Measurements from ENCODE around the gene SAP130. TPM values are rescaled to one million over a fixed set of nuclear protein-coding genes. Genes with fewer than 3 reads are reported as not detected.
"Not testable (repeated sequence)": the region's sequence is repeated elsewhere in the genome, so short reads cannot be mapped to it uniquely, and the experiment has no call there.

Gene SAP130
- total RNA-seq, 3 donors from 2014 or later (not counting 1 experiment from before 2014, with no cell fraction given) = 33.6 to 43.7 (median 36.2) TPM

DNA sequence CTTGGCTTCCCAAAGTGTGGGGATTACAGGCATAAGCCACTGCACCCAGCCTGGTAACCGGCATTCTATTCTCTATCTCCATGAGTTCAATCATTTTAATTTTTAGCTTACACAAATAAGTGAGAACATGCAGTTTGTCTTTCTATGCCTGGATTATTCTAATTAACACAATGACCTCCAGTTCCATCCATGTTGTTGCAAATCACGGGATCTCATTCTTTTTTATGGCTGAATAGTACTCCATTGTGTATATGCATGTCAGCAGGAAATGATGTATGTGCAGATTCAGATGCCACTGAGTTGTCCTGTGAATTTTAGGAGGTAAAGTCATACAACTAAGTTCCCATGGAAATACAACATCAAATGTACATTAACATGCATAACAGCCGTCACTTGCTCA, 117.4 kb downstream of the SAP130 start:
- Histone ChIP-seq H3K36me3 (ENCODE audit: control insufficient read depth, insufficient read depth, low read length) (no peaks in the 10 kb centered on the region), H3K9me3 (ENCODE audit: control insufficient read depth, insufficient read depth, low read length) (no peaks in the 10 kb centered on the region), H3K27me3 (ENCODE audit: control insufficient read depth, insufficient read depth, low read length) (no peaks in the 10 kb centered on the region), H3K27ac (ENCODE audit: low read length) (no peak overlapping the region), H3K4me1 (ENCODE audit: control insufficient read depth, insufficient read depth, low read length) (no peaks in the 10 kb centered on the region), H3K4me3 (ENCODE audit: low read length) (no peak overlapping the region)
- H3K4me3 Mint-ChIP-seq = no peak overlapping the region
- H3K9me3 Mint-ChIP-seq = no peaks in the 10 kb centered on the region
- peaks cover 0 to 8% of the 10 kb centered on the region in 2 donors for H3K27me3 Mint-ChIP-seq (ENCODE audit: low read depth in 2 of 2)
- intact Hi-C loops (cut with micrococcal nuclease) = no loop called here
- ATAC-seq (peak in 1 of 3 donors; percentile 17), DNase-seq (no peak)
- 100% methylated on average over 3 of the region's 3 CpGs for WGBS (ENCODE audit: insufficient coverage)
- TF ChIP-seq, protein P1, sequence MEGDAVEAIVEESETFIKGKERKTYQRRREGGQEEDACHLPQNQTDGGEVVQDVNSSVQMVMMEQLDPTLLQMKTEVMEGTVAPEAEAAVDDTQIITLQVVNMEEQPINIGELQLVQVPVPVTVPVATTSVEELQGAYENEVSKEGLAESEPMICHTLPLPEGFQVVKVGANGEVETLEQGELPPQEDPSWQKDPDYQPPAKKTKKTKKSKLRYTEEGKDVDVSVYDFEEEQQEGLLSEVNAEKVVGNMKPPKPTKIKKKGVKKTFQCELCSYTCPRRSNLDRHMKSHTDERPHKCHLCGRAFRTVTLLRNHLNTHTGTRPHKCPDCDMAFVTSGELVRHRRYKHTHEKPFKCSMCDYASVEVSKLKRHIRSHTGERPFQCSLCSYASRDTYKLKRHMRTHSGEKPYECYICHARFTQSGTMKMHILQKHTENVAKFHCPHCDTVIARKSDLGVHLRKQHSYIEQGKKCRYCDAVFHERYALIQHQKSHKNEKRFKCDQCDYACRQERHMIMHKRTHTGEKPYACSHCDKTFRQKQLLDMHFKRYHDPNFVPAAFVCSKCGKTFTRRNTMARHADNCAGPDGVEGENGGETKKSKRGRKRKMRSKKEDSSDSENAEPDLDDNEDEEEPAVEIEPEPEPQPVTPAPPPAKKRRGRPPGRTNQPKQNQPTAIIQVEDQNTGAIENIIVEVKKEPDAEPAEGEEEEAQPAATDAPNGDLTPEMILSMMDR (IDR thresholded peaks at IDR 0.05) = no peak
- H3K4me1 Mint-ChIP-seq = no peaks in the 10 kb centered on the region
- no peak overlapping the region for H3K27ac Mint-ChIP-seq
- H3K36me3 Mint-ChIP-seq = no peaks in the 10 kb centered on the region

DNA sequence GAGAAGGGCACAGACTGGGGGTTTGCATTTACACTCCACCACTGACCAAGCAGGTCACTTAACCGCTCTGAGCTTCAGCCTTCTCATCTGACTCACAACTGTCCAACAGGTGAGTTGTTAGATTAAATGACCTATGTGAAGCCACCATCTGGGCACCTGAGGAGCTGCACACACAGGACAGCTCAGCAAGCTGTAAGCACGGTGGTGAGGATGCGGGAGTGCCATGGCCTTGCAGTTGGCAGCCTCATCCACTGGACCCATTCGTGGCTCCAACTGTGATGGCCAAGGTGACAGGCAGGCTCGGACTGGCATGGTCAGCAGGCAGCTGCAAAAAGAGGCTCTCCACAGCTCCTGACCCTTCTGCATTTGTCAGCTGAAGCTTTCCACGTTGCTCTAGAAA, 118.8 kb downstream of the SAP130 start:
- peaks cover 0 to 8% of the 10 kb centered on the region in 2 donors for H3K27me3 Mint-ChIP-seq (ENCODE audit: low read depth in 2 of 2)
- no peaks in the 10 kb centered on the region for H3K9me3 ChIP-seq (ENCODE audit: control insufficient read depth, insufficient read depth, low read length)

DNA sequence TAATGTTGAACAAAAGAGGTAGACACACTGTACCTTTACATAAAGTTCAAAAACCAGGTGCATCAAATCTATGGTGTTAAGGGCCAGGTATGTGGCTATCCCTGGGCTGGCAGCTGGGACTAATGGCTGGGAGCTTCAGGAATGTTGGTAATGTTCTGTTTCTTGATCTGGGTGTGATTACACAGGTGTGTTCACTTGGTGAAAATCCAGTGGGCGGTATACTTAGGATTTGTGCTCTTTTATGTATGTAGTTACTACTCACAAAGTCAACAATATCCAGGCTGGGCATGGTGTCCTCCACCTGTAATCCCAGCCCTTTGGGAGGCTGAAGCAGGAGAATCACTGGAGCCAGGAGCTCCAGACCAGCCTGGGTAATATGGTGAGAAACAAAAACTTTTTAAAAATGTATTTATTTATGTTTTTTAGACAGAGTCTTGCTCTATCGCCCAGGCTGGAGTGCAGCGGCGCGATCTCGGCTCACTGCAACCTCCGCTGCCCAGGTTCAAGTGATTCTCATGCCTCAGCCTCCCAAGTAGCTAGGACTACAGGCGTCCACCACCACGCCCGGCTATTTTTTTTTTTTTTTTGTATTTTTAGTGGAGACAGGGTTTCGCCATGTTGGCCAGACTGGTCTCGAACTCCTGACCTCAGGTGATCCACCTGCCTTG, 120.0 kb downstream of the SAP130 start:
- H3K36me3 Mint-ChIP-seq; H3K27me3 ChIP-seq (ENCODE audit: control insufficient read depth, insufficient read depth, low read length); DNase-seq; H3K27ac Mint-ChIP-seq; H3K4me3 Mint-ChIP-seq; intact Hi-C loops (cut with micrococcal nuclease); H3K36me3 ChIP-seq (ENCODE audit: control insufficient read depth, insufficient read depth, low read length); H3K27ac ChIP-seq (ENCODE audit: low read length); H3K4me3 ChIP-seq (ENCODE audit: low read length); H3K9me3 ChIP-seq (ENCODE audit: control insufficient read depth, insufficient read depth, low read length); H3K27me3 Mint-ChIP-seq (ENCODE audit: low read depth in 2 of 2); H3K9me3 Mint-ChIP-seq; H3K4me1 Mint-ChIP-seq; ATAC-seq; H3K4me1 ChIP-seq (ENCODE audit: control insufficient read depth, insufficient read depth, low read length): not testable (repeated sequence)
- 91% methylated on average over 8 of the region's 12 CpGs for WGBS (ENCODE audit: insufficient coverage)

More for the DNA sequence above, 118.8 kb downstream of the SAP130 start:
- Histone ChIP-seq H3K36me3 (ENCODE audit: control insufficient read depth, insufficient read depth, low read length) (no peaks in the 10 kb centered on the region), H3K4me3 (ENCODE audit: low read length) (no peak overlapping the region), H3K27ac (ENCODE audit: low read length) (no peak overlapping the region), H3K27me3 (ENCODE audit: control insufficient read depth, insufficient read depth, low read length) (no peaks in the 10 kb centered on the region), H3K4me1 (ENCODE audit: control insufficient read depth, insufficient read depth, low read length) (no peaks in the 10 kb centered on the region)
- 80% methylated on average over 6 of the region's 6 CpGs for WGBS (ENCODE audit: insufficient coverage)
- ATAC-seq = no peak
- intact Hi-C loops (cut with micrococcal nuclease) = no loop called here
- Mint-ChIP-seq H3K36me3 (no peaks in the 10 kb centered on the region), H3K27ac (no peak overlapping the region), H3K4me3 (no peak overlapping the region), H3K4me1 (no peaks in the 10 kb centered on the region), H3K9me3 (no peaks in the 10 kb centered on the region)
- no peak for DNase-seq
- TF ChIP-seq, protein P1 (IDR thresholded peaks at IDR 0.05) = no peak

DNA sequence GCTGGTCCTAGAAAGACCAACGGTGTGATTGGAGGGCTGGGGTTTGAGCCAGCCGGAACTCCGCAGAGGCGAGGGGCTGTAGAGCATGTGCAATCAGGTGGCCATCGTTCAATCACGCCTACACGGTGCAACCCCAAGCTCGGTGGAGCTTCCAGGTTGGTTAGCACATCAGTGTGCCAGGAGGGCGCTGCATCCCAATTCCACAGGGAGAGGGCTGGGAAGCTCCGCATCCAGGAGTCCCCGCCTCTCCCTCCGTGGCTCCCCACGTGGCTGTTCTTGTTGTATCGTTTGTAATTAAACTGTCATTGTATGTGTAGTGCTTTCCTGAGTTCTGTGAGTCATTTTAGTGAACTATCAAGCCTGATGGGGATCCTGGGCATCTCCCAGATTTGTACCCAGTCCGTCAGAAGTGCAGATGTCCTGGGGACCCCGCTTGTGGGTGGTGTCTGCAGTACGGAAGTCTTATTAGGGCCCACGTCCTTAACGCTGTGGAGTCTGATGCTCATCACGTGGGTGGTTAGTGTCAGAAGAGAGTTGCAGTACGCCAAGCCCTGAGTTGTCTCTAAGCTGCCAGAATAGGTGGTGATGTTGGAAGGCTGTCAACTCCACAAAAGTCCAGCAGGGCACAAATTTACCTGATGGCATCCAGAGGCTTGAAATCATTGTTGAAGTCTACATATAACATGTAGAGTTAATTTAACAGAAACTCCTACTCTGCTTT, 121.5 kb downstream of the SAP130 start:
- Histone ChIP-seq H3K36me3 (ENCODE audit: control insufficient read depth, insufficient read depth, low read length) (no peaks in the 10 kb centered on the region), H3K27ac (ENCODE audit: low read length) (no peak overlapping the region), H3K4me1 (ENCODE audit: control insufficient read depth, insufficient read depth, low read length) (no peaks in the 10 kb centered on the region), H3K4me3 (ENCODE audit: low read length) (no peak overlapping the region), H3K27me3 (ENCODE audit: control insufficient read depth, insufficient read depth, low read length) (no peaks in the 10 kb centered on the region), H3K9me3 (ENCODE audit: control insufficient read depth, insufficient read depth, low read length) (no peaks in the 10 kb centered on the region)
- Mint-ChIP-seq H3K27me3 (ENCODE audit: low read depth in 2 of 2) (peaks cover 0 to 8% of the 10 kb centered on the region in 2 donors), H3K4me1 (no peaks in the 10 kb centered on the region), H3K27ac (no peak overlapping the region), H3K36me3 (no peaks in the 10 kb centered on the region), H3K4me3 (no peak overlapping the region), H3K9me3 (no peaks in the 10 kb centered on the region)
- 71% methylated on average over 21 of the region's 21 CpGs for WGBS (ENCODE audit: insufficient coverage)
- TF ChIP-seq, protein P1 (IDR thresholded peaks at IDR 0.05) = no peak
- no peak for ATAC-seq
- intact Hi-C loops (cut with micrococcal nuclease) = no loop called here
- no peak for DNase-seq

All from natural killer cell (primary cell).